Measurements from ENCODE around the gene BICD1.
"Not testable (repeated sequence)": the region's sequence is repeated elsewhere in the genome, so short reads cannot be mapped to it uniquely, and the experiment has no call there.

BICD1 gene

DNA sequence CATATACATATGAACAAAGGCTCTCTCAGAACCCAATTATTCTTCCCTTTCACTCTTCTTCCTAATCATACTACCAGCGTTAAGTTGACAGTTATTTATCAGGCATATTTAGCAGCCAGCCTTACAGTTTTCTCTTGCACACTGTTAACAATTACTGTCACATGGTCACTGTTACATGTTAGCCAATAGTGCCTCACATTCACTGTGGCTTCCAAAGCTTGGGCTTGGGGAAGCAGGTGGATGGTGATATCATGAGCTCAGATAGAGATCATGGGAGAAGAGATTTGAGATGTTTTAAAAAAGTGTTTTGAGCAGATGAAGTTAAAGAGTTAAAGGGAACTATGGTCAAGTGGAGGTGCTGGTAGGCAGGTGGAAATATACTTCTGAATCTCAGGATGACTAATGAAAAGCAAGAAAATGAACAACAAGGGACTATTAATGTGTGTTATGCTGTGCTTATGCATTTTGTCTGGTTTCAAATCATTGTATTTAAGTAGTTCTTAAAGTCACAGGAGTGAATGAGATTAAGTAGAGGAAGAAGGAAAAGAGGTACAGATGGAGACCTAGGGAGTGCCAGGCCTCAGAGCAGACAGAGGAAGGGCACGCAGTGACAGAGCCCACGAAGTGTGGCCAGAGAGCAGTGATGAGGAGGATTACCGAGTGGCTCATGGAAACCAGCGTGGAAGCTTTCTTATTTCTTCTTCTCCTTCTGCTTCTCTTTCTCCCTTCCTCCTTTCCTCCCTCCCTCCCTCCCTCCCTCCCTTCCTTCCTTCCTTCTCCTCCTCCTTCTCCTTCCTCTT, 39.6 kb downstream of the BICD1 start:
- no peak for DNase-seq

DNA sequence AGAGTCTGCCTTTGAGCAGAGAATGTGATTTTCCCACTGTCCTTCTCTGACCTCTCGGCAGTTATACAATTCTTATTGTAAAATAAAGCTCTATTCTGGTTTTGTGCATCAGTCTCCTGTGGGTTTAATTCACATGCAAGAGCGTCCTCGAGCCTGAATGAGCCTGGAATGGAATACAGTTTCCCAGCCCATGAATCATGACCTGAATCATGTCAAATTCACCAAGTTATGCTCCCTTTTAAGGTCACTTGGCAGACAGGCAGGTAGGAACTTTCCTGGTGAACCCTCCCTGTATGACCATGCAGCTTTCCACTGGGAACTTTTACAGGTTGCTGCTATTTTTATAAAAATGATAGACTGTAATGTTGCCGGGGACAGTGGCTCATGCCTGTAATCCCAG, 41.7 kb downstream of the BICD1 start:
- no peak for DNase-seq

GRCh38 chr12:32149489-32149888, 42.8 kb downstream of the BICD1 start:
- DNase-seq, result no peak

DNA sequence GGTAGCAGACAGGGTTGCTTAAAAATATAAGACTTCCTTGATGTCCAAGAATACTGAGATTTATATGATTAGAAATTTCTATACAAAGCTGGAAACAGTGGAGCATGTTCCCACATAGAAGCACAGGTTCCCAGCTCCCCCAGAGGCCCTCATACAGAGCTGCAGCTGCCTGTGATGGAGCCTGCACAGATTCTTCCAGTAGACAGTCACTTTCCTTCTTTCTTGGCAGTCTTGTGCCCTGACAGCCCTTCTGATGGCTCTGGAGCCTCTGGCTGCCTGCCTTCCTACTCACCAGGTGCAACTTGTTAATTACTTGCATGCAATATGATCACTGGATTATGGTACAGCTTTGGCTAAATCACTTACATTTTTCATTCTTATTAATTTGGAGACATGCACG, 44.4 kb downstream of the BICD1 start:
- DNase-seq, result no peak

DNA sequence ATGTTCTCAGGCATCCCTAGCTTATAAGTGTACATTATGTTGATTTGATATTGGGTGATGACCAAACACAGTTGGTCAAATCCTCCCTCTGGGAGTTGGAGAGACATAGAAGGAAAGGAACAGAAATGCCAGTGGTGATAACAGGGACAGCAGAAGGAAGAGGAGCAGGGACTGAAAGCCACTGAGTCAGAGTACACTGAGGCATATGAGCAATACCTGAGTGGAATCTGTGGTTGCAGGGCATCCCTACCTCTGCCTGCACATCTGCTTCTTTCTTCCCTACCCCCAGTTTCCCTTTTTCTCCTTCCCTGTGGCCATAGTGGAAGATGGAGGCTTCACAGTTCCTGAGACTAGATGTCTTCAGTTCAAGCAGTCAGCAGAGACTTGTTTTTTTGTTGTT, 44.9 kb downstream of the BICD1 start:
- no peak for DNase-seq

GRCh38 chr12:32155041-32155440, 48.4 kb downstream of the BICD1 start:
- no peak for DNase-seq

DNA sequence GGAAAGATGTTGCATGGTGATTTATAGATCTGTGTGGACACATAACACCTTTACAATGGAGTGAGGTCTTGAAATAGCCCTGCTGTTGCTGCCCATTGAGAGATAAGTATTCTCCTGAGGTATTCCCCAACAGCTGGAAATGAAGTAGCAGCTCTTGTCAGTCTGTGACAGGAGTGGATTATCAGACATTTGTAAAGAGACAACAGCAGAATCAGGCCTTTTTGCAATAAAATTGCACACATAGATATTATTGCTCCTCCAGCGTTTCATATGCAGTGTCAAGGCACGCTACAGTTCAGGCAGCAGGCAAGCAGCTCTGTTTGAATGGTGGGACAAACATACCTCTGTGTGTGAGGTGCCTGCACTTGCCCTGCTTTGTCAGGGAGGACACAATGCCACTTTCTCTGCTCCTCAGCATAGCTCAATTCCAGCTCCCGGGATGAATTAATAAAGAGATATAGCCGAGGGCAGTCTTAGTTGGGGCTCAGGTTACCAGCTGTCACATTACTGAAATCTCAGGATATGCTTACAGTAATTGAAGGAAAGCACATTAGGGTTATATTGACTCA, 49.4 kb downstream of the BICD1 start:
- no peak for DNase-seq

DNA sequence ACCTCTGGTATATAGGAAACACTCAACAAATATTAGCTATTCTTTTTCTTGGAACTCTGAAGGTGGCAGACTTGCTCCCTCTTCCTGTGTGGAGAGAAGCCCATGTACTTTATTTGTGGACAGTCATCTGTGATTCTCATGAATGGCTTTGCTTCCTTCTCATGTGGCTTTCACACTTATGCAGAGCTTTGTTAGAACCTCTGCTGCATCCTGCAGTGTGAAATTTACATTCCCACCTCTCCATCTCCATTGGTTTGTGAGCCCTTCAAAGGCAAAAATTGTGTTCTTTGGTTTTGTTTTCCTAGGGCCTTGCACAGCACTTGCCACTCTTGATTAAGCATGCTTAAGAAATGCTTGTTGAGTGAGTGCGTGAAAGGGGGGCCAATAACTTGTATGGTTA, 51.9 kb downstream of the BICD1 start:
- no peak for DNase-seq

GRCh38 chr12:32159381-32159780, 52.7 kb downstream of the BICD1 start:
- no peak for DNase-seq

DNA sequence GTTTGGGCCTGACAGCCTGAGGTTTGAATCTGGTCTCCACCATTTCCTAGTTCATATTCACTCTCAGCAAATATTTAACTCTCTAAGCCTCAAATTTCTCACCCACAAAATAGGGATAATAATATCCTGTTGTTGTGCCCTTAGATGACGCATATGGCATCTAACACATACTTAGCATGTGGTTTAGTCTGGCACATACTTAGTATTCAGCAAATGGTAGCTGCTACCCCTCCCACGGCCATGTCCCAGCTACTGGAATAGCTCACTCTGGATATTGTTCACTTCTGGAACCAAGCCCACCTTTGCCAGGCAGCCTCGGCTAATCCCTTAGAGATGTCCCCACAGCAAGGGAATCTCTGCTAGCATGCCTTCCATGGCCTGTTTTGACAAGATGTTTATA, 53.3 kb downstream of the BICD1 start:
- no peak for DNase-seq

DNA sequence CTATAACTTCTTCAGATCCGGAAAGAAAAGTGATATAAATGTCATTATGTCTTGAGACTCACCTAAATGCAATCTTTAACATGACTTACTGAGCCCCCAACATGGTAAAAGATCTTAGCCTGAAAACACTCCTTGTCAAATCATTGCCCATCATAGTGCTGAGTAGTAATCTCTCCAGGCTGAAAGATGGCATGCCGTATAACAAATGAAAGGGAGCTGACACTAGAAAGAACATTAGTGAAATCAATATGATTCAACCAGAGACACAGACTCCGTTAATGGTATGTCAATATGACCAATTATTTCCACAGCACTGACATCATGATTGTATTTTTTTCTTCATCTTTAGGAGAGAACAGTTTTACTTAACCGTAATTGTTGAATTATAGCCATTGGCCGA, 54.4 kb downstream of the BICD1 start:
- no peak for DNase-seq

DNA sequence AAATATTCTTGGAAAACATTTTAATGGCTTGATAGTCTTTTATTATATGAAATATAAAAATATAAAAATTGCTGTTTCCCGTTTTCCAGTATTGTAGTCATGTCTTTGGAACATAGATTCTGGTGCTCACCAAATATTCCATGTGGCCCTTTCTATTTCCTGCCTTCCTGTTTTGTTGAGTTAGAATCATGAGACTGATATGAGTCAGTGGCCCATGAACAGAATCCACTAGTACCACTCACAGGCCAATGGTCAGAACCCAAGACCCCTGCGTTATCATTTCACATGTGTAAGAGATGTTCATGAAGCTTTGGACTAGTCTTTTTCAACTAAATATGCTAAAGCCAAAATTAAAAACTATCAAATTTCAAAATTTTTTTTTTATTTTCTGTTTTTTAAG, 56.9 kb downstream of the BICD1 start:
- no peak for DNase-seq

DNA sequence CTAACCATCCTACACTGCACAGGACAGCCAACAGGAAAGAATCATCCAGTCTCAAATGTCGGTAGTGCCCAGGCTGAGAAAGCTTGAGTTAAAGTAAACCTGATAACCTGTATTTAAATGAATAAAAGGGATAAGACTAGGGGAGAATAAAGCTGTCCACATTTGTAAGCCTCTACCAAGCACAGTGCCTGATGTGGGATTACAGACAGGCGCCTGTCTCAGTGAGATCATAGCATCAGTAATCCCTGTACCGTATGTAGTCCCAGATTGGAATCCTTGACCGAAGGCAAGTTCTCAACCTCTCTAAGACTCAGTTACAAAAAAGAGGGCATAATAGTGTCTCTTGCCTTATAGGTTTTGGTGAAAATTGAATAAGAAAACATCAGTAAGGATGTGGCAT, 59.9 kb downstream of the BICD1 start:
- no peak for DNase-seq

DNA sequence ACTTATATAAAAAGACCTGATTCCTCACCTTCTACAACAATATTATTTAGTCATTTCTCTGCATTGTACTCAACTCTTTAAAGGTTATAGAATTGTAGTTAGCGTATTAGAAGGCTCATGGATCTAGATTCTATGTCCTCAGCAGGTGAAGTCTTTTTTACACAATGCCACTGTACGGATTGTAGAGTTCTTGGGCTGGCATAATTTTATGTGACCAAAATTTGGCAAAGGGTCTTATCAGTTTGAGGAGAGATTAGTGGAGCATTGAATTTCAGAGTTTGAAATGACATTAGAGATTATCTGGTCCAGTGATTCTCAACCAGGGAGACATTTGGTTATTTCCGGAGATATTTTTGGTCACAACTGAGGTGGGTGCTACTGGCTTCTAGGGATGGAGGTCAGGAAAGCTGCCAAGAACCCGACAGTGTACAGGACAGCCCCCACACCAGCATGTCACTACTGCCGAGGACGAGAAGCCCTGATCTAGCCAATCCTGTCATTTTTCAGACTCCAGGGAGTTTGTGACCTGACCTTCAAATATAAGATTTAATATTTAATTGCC, 63.9 kb downstream of the BICD1 start:
- no peak for DNase-seq

DNA sequence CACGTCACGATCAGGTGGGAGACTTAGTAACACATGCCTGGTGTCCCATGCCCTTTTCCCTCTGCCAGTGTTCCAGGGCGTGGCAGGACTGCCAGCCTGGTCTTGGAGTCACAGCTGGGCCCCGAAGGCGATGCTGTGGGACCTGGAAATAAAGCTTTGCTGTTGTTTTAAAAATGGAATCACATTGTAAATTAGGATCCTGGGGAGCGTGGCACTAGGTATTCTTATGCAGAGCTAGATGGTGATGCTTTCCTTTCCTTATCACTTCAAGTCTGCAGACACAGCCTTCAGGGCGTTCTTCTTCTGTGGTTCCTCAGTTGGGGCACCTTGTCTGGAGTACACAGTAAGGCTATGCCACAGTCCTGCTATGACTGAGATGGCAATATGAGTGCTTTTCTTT, 64.6 kb downstream of the BICD1 start:
- no peak for DNase-seq

GRCh38 chr12:32176606-32177005, 70.0 kb downstream of the BICD1 start:
- no peak for DNase-seq

- DNase-seq, result no peak
Observed at GRCh38 chr12:32178341-32179010, 71.8 kb downstream of the BICD1 start.

GRCh38 chr12:32179011-32179395, 72.4 kb downstream of the BICD1 start:
- no peak for DNase-seq

GRCh38 chr12:32181498-32182175, 75.0 kb downstream of the BICD1 start:
- DNase-seq, result no peak

DNA sequence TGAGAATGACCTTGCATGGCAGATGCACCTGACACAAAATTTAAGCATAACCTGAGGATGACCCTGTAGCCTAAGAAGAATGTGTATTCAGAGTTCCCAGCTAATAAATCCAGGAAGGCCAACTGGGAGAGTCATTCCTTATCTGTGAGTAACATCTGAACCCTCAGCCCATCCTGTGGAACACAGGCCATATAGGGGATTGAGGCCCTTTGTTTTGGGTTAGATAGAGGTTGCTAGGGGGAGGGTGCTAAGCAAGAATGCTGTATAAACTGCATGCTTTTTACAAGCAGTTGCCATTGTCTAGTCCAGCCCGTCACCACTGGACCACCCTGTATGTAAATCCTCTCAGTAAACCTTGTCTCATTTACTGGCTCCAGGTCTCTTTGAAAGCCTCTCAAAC, 77.0 kb downstream of the BICD1 start:
- DNase-seq, result no peak

DNA sequence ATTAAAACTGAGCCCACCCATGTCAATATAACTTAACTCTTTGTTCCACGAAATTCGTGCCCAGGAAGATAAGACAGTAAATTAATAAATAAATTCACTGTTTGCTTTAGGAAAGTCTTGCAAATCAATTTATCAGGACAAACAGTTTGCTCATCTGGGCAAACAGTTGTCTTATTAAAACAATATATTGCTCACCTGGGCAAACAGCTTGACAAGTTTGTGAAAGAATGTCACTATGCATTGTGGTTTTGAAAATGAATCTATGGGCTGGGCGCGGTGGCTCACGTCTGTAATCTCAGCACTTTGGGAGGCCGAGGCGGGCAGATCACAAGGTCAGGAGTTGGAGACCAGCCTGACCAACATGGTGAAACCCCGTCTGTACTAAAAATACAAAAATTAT, 80.5 kb downstream of the BICD1 start:
- not testable (repeated sequence) for DNase-seq

DNA sequence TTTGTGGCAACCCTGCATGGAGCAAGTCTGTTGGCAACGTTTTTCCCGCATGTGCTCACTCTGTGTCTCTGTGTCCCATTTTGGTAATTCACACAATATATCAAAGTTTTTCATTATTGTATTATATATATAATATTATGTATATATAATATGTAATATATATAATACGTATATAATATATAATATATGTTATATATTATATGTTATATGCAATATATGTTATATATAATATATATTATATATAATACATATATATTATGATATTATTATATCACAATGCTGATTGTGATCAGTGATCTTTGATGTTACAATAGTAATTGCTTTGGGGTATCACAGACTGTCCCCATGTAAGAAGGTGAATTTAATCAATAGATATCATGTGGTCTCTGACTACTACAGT, 84.8 kb downstream of the BICD1 start:
- no peak for DNase-seq
